Lung (tissue), 12 donors: ENCODE results near the gene POLD4. TPM values are rescaled to one million over a fixed set of nuclear protein-coding genes. Genes with fewer than 3 reads are reported as not detected.
A peak's percentile ranks its signal among the peaks of the same experiment; 100 is the strongest.

Experiments used
- ATAC-seq: fragments of 200-7000 bp; cut with Tn5 transposase; one replicate; pipeline ENCODE4 v1.9.1; 2020; ENCODE audit warnings: moderate number of reproducible peaks; ENCODE audit not compliant: insufficient read depth, low FRiP score
- DNase-seq, 3 donors: peaks; one replicate each; pipeline ENCODE4 v3.0.0-alpha.2; 2013 to 2017
- H3K27ac ChIP-seq, 2 donors: one replicate each; pipeline ENCODE4 v1.5.1; 2013; ENCODE audit warnings: mild to moderate bottlenecking in 2 of 2, moderate library complexity in 2 of 2, control low read depth in 1 of 2, inconsistent platforms in 1 of 2, low read depth in 1 of 2, low read length in 1 of 2
- H3K27me3 ChIP-seq, 3 donors: one replicate each; pipeline ENCODE4 v1.5.1; 2013; ENCODE audit warnings: low read length in 2 of 3; ENCODE audit not compliant: control insufficient read depth in 3 of 3, insufficient read depth in 3 of 3
- H3K36me3 ChIP-seq, 4 donors: one replicate each; pipeline ENCODE4 v1.5.1; 2013; ENCODE audit warnings: low read length in 4 of 4, mild to moderate bottlenecking in 1 of 4, moderate library complexity in 1 of 4; ENCODE audit not compliant: control insufficient read depth in 4 of 4, insufficient read depth in 4 of 4
- H3K4me1 ChIP-seq, 5 donors: one replicate each; pipeline ENCODE4 v1.5.1; 2013; ENCODE audit warnings: low read length in 5 of 5, mild to moderate bottlenecking in 2 of 5, moderate library complexity in 1 of 5; ENCODE audit not compliant: control insufficient read depth in 5 of 5, insufficient read depth in 5 of 5
- H3K4me3 ChIP-seq: one replicate; pipeline ENCODE4 v1.5.1; 2013; ENCODE audit warnings: mild to moderate bottlenecking, control low read depth, moderate library complexity
- H3K9ac ChIP-seq, 2 donors: one replicate each; pipeline ENCODE4 v1.5.1; 2013; ENCODE audit warnings: low read length in 2 of 2, control low read depth in 1 of 2; ENCODE audit not compliant: insufficient read depth in 1 of 2
- H3K9me3 ChIP-seq, 4 donors: one replicate each; pipeline ENCODE4 v1.5.1; 2013; ENCODE audit warnings: low read length in 3 of 4, mild to moderate bottlenecking in 1 of 4, moderate library complexity in 1 of 4; ENCODE audit not compliant: control insufficient read depth in 4 of 4, insufficient read depth in 3 of 4
- CTCF ChIP-seq: IDR thresholded peaks from 2 replicates; pipeline ENCODE4 v1.5.1; 2012; ENCODE audit warnings: mild to moderate bottlenecking; ENCODE audit errors: control extremely low read depth, extremely low read depth
- WGBS, 2 donors: extraction: QIAGEN DNeasy Blood & Tissue Kit; methylation state at CpG; one replicate each; pipeline ENCODE4 v1.1.7; 2013; 5-methylcytosine and 5-hydroxymethylcytosine counted together
- polyA plus RNA-seq, 2 donors: library from polyadenylated mRNA; stranded (reverse); fragments of 200-250 nt; gene quantifications; one replicate each; pipeline ENCODE4 v1.2.1, GENCODE V29; 2013
- total RNA-seq, 2 donors: library from RNA; depleted of rRNA in 1 of 2; stranded (reverse); fragments of >200 nt in 1 of 2; gene quantifications; one replicate each; pipeline ENCODE4 v1.2.1, GENCODE V29; 2014 to 2021
- donor health status: control.
- donor health status: control.
- donor health status: Bipolar disorder and iron deficiency.
- donor health status: healthy.
- donor health status: DM: yes; HTN: yes; CAD: no.

The POLD4 gene
- total and polyA plus RNA-seq, 4 donors = 27.4 to 183 (median 101) TPM

- WGBS, 2 donors = 16 to 36% methylated on average over 13 of the region's 13 CpGs
- TF ChIP-seq CTCF = no peak
- Histone ChIP-seq H3K4me3 (no peak overlapping the region), H3K27me3 (no peaks in the 10 kb centered on the region), H3K36me3 (peaks cover 6 to 40% (median 25%) of the 10 kb centered on the region in 4 donors), H3K9ac (no peak overlapping the region), H3K9me3 (no peaks in the 10 kb centered on the region), H3K27ac (no peak overlapping the region), H3K4me1 (peaks cover 5 to 28% (median 10%) of the 10 kb centered on the region in 5 donors)
- ATAC-seq = no peak
- DNase-seq = no peak
These were observed 43.4 kb upstream of the POLD4 start for GRCh38 chr11:67396587-67397389.

DNA sequence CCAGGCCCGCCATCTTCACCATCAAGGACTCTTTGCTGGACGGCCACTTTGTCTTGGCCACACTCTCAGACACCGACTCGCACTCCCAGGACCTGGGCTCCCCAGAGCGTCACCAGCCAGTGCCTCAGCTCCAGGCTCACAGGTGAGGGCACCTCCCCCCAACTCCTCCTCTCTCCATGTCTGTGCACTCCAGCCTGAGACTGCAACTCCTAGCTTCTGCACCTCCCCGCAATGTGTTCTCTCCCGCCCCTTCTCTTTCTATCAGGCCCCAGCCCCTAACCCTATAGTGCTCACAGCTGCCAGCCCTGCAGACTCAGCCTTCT lies 42.9 kb upstream of the POLD4 start:
- no peak for TF ChIP-seq CTCF

GRCh38 chr11:67395555-67396258 lies 42.4 kb upstream of the POLD4 start:
- peaks cover 6 to 40% (median 25%) of the 10 kb centered on the region in 4 donors for H3K36me3 ChIP-seq
- H3K9me3 ChIP-seq = no peaks in the 10 kb centered on the region
- DNase-seq (no peak), ATAC-seq (no peak)
- peaks cover 5 to 30% (median 12%) of the 10 kb centered on the region in 5 donors for H3K4me1 ChIP-seq
- no peak for TF ChIP-seq CTCF
- WGBS, 2 donors = 88 to 93% methylated on average over 19 of the region's 19 CpGs
- peak overlapping the region in 1 of 2 donors; percentile 9 for H3K27ac ChIP-seq
- H3K4me3 ChIP-seq = no peak overlapping the region
- H3K9ac ChIP-seq = no peak overlapping the region
- H3K27me3 ChIP-seq = no peaks in the 10 kb centered on the region

More for the DNA sequence above, 42.9 kb upstream of the POLD4 start:
- Histone ChIP-seq H3K9ac (no peak overlapping the region), H3K4me3 (no peak overlapping the region), H3K36me3 (peaks cover 6 to 40% (median 25%) of the 10 kb centered on the region in 4 donors), H3K4me1 (peaks cover 5 to 28% (median 10%) of the 10 kb centered on the region in 5 donors), H3K27me3 (no peaks in the 10 kb centered on the region), H3K27ac (no peak overlapping the region), H3K9me3 (no peaks in the 10 kb centered on the region)
- WGBS, 2 donors = 92 to 95% methylated on average over 7 of the region's 7 CpGs
- ATAC-seq (no peak), DNase-seq (no peak)
